Colonic mucosa (tissue), 4 donors: ENCODE results near the gene SIM1. TPM values are rescaled to one million over a fixed set of nuclear protein-coding genes. Genes with fewer than 3 reads are reported as not detected.

Experiments
- DNase-seq: peaks from one replicate; pipeline ENCODE4 v3.0.0-alpha.2; 2020
- H3K27ac ChIP-seq: fragments of 200-600 bp; one replicate; pipeline ENCODE4 v1.8.0; 2021
- H3K27me3 ChIP-seq: fragments of 200-600 bp; one replicate; pipeline ENCODE4 v1.8.0; 2021
- H3K36me3 ChIP-seq: fragments of 200-600 bp; one replicate; pipeline ENCODE4 v1.8.0; 2021
- H3K4me1 ChIP-seq: fragments of 200-600 bp; one replicate; pipeline ENCODE4 v1.8.0; 2021; ENCODE audit warnings: mild to moderate bottlenecking
- H3K4me3 ChIP-seq: fragments of 200-600 bp; one replicate; pipeline ENCODE4 v1.8.0; 2021
- H3K9ac ChIP-seq, 2 donors: one replicate each; pipeline ENCODE4 v1.7.0; 2013; ENCODE audit warnings: control low read depth in 2 of 2, low read depth in 2 of 2, low read length in 2 of 2
- H3K9me3 ChIP-seq: fragments of 200-600 bp; one replicate; pipeline ENCODE4 v1.8.0; 2021
- CTCF ChIP-seq: fragments of 200-600 bp; IDR thresholded peaks from one replicate; pipeline ENCODE4 v1.8.0; 2022; ENCODE audit warnings: antibody characterized with exemption, mild to moderate bottlenecking
- intact Hi-C: fragments of 100-400 bp; cut with DNase I; formaldehyde crosslinking; loops from one replicate; pipeline ENCODE4 v1.14.1; 2022
- total RNA-seq, 2 donors: library from RNA; stranded (reverse); fragmentation: NEBNext Ultra II Directional in 1 of 2; extraction: Animal tissue kit (Norgen Biotek cat#: 25700) in 1 of 2; gene quantifications; one replicate each; pipeline ENCODE4 v1.2.1, GENCODE V29; 2021
- donor health status: healthy.
- donor health status: DM: no; HTN: no; CAD: no.
- donor health status: DM: no; HTN: no; CAD: no.

SIM1 gene
- total RNA-seq, 2 donors from 2014 or later, result 0.16 TPM; not detected in 1

GRCh38 chr6:100503043-100503705, 38.5 kb upstream of the SIM1 start:
- no peak overlapping the region for H3K4me3 ChIP-seq

GRCh38 chr6:100493206-100493888, 28.6 kb upstream of the SIM1 start:
- H3K9ac ChIP-seq, result no peak overlapping the region
- intact Hi-C loops, result loop anchor here (10.0 kb wide), 1 partner anchor 499 kb away; the partner anchor contains the start of gene MCHR2
- peaks cover 8% of the 10 kb centered on the region for H3K27me3 ChIP-seq
- H3K36me3 ChIP-seq, result no peaks in the 10 kb centered on the region
- TF ChIP-seq CTCF, result no peak
- DNase-seq, result no peak
- H3K27ac ChIP-seq, result no peak overlapping the region
- H3K4me3 ChIP-seq, result no peak overlapping the region
- H3K9me3 ChIP-seq, result no peaks in the 10 kb centered on the region
- H3K4me1 ChIP-seq, result no peaks in the 10 kb centered on the region

More at GRCh38 chr6:100503043-100503705, 38.5 kb upstream of the SIM1 start:
- H3K27me3 ChIP-seq, result no peaks in the 10 kb centered on the region
- DNase-seq, result no peak
- no peak overlapping the region for H3K27ac ChIP-seq
- no peaks in the 10 kb centered on the region for H3K36me3 ChIP-seq
- no peak overlapping the region for H3K9ac ChIP-seq
- no peaks in the 10 kb centered on the region for H3K4me1 ChIP-seq
- no peak for TF ChIP-seq CTCF
- H3K9me3 ChIP-seq, result no peaks in the 10 kb centered on the region
- intact Hi-C loops, result no loop called here

- Histone ChIP-seq H3K27me3 (peaks cover 8% of the 10 kb centered on the region), H3K4me3 (no peak overlapping the region), H3K9me3 (no peaks in the 10 kb centered on the region), H3K36me3 (no peaks in the 10 kb centered on the region), H3K4me1 (no peaks in the 10 kb centered on the region), H3K9ac (no peak overlapping the region), H3K27ac (no peak overlapping the region)
- intact Hi-C loops, result loop anchor here (10.0 kb wide), 1 partner anchor 497 kb away; the partner anchor contains the start of gene MCHR2
- no peak for DNase-seq
- no peak for TF ChIP-seq CTCF
Observed at GRCh38 chr6:100491952-100492670, 27.4 kb upstream of the SIM1 start.

GRCh38 chr6:100490065-100490464, 25.3 kb upstream of the SIM1 start:
- no peak for DNase-seq
- Histone ChIP-seq H3K4me3 (no peak overlapping the region), H3K27me3 (peaks cover 8% of the 10 kb centered on the region), H3K9me3 (no peaks in the 10 kb centered on the region), H3K9ac (no peak overlapping the region), H3K27ac (no peak overlapping the region), H3K36me3 (no peaks in the 10 kb centered on the region), H3K4me1 (no peaks in the 10 kb centered on the region)
- TF ChIP-seq CTCF, result no peak
- intact Hi-C loops, result loop anchor here (10.0 kb wide), 1 partner anchor 495 kb away; the partner anchor contains the start of gene MCHR2

- intact Hi-C loops, result no loop called here
- no peak for DNase-seq
Observed at GRCh38 chr6:100488244-100488643, 23.5 kb upstream of the SIM1 start.

More at GRCh38 chr6:100488244-100488643, 23.5 kb upstream of the SIM1 start:
- Histone ChIP-seq H3K4me3 (no peak overlapping the region), H3K9me3 (no peaks in the 10 kb centered on the region), H3K27ac (no peak overlapping the region), H3K9ac (no peak overlapping the region), H3K27me3 (peaks cover 6% of the 10 kb centered on the region), H3K4me1 (no peaks in the 10 kb centered on the region), H3K36me3 (no peaks in the 10 kb centered on the region)
- no peak for TF ChIP-seq CTCF
